GM15510 (cell line): ENCODE measurements around the gene DEPP1.

Source experiments
- POLR2A ChIP-seq: IDR thresholded peaks from 3 replicates; pipeline ENCODE4 v1.6.1; 2011; ENCODE audit warnings: borderline replicate concordance; ENCODE audit not compliant: insufficient read length; ENCODE audit errors: extremely low read depth

DEPP1 gene

GRCh38 chr10:44984671-44985101 is 6.1 kb upstream of the DEPP1 start:
- no peak for TF ChIP-seq POLR2A

GRCh38 chr10:44983895-44984278 is 5.3 kb upstream of the DEPP1 start:
- no peak for TF ChIP-seq POLR2A

GRCh38 chr10:44983066-44983894 is 4.7 kb upstream of the DEPP1 start:
- TF ChIP-seq POLR2A, result no peak

GRCh38 chr10:44982496-44982895 is 3.9 kb upstream of the DEPP1 start:
- TF ChIP-seq POLR2A, result no peak

GRCh38 chr10:44982114-44982460 is 3.5 kb upstream of the DEPP1 start:
- TF ChIP-seq POLR2A, result no peak

GRCh38 chr10:44981172-44982113 is 2.8 kb upstream of the DEPP1 start:
- TF ChIP-seq POLR2A, result no peak

- no peak for TF ChIP-seq POLR2A
These were observed 1.9 kb upstream of the DEPP1 start for GRCh38 chr10:44980309-44981171.

- TF ChIP-seq POLR2A, result no peak
These were observed 927 bp upstream of the DEPP1 start for GRCh38 chr10:44979281-44980191.

GRCh38 chr10:44978213-44978569 is 418 bp downstream of the DEPP1 start:
- no peak for TF ChIP-seq POLR2A

GRCh38 chr10:44977287-44978212 is 1.1 kb downstream of the DEPP1 start:
- TF ChIP-seq POLR2A, result no peak

GRCh38 chr10:44976352-44977198 is 2.0 kb downstream of the DEPP1 start:
- no peak for TF ChIP-seq POLR2A

- no peak for TF ChIP-seq POLR2A
These were observed 2.9 kb downstream of the DEPP1 start for GRCh38 chr10:44975431-44976331.
